UCSD-AML1 (cell line): ENCODE results near the gene CRYBG3.

Source experiments
- DNase-seq: peaks from one replicate; lab custom pipeline; 2025; ENCODE audit not compliant: unreplicated experiment; lab: John Stamatoyannopoulos, UW

CRYBG3 gene

GRCh38 chr3:97835761-97836160 lies 13.9 kb downstream of the CRYBG3 start:
- DNase-seq = no peak

- no peak for DNase-seq
Measured at GRCh38 chr3:97838393-97838792, 16.6 kb downstream of the CRYBG3 start.

GRCh38 chr3:97839944-97840343 lies 18.1 kb downstream of the CRYBG3 start:
- DNase-seq = no peak

GRCh38 chr3:97841304-97841703 lies 19.5 kb downstream of the CRYBG3 start:
- DNase-seq = no peak

GRCh38 chr3:97841956-97842355 lies 20.1 kb downstream of the CRYBG3 start:
- DNase-seq = no peak

GRCh38 chr3:97848779-97849178 lies 27.0 kb downstream of the CRYBG3 start:
- DNase-seq = no peak

GRCh38 chr3:97857401-97857800 lies 35.6 kb downstream of the CRYBG3 start:
- no peak for DNase-seq

GRCh38 chr3:97860364-97860763 lies 38.6 kb downstream of the CRYBG3 start:
- DNase-seq = no peak

- DNase-seq = no peak
Measured at GRCh38 chr3:97862582-97862981, 40.8 kb downstream of the CRYBG3 start.

GRCh38 chr3:97863031-97863430 lies 41.2 kb downstream of the CRYBG3 start:
- DNase-seq = no peak

GRCh38 chr3:97863775-97864174 lies 42.0 kb downstream of the CRYBG3 start:
- peak; percentile 2 for DNase-seq

GRCh38 chr3:97871186-97871585 lies 49.4 kb downstream of the CRYBG3 start:
- no peak for DNase-seq

GRCh38 chr3:97871801-97872524 lies 50.2 kb downstream of the CRYBG3 start:
- DNase-seq = no peak

GRCh38 chr3:97872525-97873042 lies 50.8 kb downstream of the CRYBG3 start:
- no peak for DNase-seq

GRCh38 chr3:97880267-97880666 lies 58.5 kb downstream of the CRYBG3 start:
- DNase-seq = no peak

GRCh38 chr3:97882975-97883598 lies 61.3 kb downstream of the CRYBG3 start:
- peak; percentile 4 for DNase-seq

GRCh38 chr3:97883736-97884135 lies 61.9 kb downstream of the CRYBG3 start:
- no peak for DNase-seq

- DNase-seq = no peak
Measured at GRCh38 chr3:97884586-97885123, 62.8 kb downstream of the CRYBG3 start.

GRCh38 chr3:97885931-97886824 lies 64.4 kb downstream of the CRYBG3 start:
- DNase-seq = no peak

- no peak for DNase-seq
Measured at GRCh38 chr3:97889814-97890213, 68.0 kb downstream of the CRYBG3 start.

- no peak for DNase-seq
Measured at GRCh38 chr3:97892852-97893251, 71.0 kb downstream of the CRYBG3 start.
